PC-3 (cell line): ENCODE data around the gene CREG2.

Source experiments
- CTCF ChIP-seq: fragments of 300-600 bp; sonication (generic); conservative IDR thresholded peaks from 2 replicates; pipeline ENCODE4 v1.5.1; 2017; ENCODE audit warnings: antibody characterized with exemption, low read depth, mild to moderate bottlenecking, low read length
- EZH2 ChIP-seq: fragments of 300-600 bp; sonication (generic); IDR thresholded peaks from one replicate; pipeline ENCODE4 v1.6.1; 2017; ENCODE audit warnings: antibody characterized with exemption, mild to moderate bottlenecking, low read length; ENCODE audit not compliant: unreplicated experiment

GRCh38 chr2:101296371-101296770, 90.9 kb downstream of the CREG2 start:
- TF ChIP-seq EZH2 (no peak), CTCF (no peak)
